DMS53 (cell line): Measurements from ENCODE around the gene FOXP4.

Experiments
- DNase-seq: peaks from one replicate; lab custom pipeline; 2025; lab: John Stamatoyannopoulos, UW

Gene FOXP4

DNA sequence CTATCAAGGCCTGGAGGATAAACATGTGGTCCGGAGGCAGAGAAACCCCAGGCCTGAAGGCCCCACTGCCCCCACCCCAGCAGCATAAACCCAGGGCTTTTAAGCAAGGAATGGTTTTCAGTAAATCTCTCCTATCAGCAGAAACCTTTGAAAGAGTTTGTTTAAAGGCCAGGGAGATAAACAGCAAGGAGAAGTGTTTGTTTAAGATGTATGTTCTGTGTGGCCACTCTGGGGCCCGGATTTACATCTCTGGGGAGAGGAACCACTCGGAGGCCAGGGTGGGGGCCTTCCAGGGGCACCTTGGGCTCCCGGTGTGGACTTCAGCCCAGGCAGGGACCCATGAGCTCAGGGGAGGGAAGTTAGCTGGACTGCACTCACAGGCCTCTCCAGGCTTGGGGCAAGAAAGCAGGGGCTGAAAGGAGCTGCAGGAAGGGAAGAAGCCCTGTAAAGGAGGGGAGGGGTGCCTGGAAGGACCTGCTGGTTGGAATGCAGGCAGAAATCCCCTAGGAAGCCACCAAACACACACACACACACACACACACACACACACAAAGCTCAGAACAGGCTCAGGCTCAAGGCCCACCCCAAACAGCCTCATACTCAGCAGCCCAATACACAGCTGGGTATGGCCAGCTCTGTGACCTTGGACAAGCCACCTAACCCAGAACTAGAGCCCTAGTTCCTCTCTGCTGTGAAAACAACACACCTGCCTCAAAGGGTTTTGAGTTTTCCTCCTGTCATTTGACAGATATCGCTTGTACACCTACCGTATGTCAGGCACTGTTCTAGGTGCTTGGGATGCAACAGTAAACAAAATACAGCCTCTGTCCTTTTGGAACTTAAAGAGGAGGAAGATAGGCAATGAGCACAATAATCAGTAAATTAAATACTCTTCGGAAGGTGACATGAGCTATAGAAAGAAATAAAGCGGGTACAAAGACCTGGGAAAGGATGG, 26.2 kb upstream of the FOXP4 start:
- DNase-seq: peak; percentile 82

DNA sequence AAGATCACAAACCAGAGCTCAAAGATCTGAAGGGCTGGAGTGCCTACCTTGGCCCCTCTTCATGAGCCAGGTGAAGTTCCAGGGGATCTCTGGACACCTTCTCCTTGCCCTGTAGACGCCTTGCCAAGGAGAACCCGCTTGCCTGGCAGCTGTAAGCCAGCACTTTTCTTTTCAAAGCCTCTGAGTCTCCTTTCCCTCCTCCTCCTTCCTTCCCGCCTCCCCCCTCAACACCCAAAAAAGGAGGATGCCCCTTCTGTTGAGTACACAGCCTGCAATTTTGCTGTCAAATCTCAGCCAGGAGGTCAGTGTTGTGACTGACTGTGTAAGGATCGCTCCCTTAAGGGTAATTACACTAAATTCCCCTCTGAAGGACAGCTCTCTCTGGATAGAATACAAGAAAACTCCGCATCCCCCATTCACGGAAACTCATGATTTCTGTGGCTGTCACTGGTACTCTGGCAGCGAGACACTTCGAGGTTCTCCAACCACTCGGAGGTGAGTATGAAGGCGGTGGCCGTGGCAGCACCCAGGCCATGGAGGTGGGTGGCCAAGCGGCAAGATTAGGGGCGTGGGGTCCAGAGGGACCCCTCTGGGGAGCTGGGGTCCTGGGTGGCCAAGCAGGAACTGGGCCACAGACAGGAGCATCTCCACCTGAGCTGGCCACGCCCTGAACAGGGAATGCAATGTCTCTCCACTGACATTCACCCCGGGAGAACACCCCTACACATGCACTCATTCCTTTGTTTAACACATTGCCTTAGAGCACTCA, 23.2 kb upstream of the FOXP4 start:
- no peak for DNase-seq

DNA sequence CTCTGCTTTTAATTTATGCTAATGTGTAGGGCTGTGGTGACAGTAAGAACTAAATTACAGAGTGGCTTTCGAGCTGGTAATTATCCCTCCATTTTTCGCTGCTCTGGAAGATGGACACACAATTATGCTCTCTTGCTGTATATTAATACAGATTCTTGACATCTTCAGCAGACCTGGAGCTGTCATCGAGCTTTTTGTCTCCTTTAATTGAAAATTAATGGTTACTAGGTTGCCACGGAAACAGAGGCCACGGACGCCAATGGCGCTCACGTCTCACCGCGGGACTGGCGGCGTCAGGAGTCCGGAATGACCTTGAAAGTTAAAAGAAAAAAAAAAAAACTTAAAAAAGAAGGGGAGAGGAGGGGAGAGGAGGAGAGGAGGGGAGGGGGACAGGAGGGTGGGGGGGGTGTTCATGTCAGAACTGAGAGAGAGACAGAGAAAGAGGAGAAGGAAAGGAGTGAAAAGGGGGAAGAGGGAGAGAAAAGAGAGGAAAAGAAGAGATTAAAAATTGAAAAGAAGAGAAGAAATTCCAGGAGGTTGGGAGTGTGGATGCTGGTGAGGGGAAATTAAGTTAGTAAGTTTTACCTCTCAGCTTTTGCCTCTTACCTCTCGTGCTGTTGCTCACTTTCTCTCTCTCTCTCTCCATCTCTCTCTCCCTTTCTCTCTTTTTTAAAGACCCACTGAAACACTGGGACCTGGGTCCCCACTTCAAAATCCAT, 22.1 kb upstream of the FOXP4 start:
- no peak for DNase-seq

DNA sequence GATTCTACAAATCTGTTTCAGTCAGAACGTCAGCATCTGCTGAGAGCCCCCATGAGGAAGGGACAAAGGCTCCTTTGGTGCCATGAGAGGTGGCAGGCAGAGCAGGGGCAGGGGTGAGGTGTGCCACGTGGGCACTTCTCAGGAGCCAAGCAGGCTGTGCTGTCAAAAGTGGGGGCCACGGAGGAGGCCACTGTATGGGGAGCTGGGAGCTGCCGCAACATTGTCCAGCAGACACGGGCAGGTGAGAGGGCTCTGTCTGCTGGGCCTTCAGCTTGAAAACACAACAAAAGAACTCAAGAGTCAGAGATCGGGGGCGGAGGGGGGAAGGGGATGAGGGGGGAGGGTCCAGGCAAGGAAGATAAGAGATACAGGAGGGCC, 21.6 kb upstream of the FOXP4 start:
- no peak for DNase-seq

DNA sequence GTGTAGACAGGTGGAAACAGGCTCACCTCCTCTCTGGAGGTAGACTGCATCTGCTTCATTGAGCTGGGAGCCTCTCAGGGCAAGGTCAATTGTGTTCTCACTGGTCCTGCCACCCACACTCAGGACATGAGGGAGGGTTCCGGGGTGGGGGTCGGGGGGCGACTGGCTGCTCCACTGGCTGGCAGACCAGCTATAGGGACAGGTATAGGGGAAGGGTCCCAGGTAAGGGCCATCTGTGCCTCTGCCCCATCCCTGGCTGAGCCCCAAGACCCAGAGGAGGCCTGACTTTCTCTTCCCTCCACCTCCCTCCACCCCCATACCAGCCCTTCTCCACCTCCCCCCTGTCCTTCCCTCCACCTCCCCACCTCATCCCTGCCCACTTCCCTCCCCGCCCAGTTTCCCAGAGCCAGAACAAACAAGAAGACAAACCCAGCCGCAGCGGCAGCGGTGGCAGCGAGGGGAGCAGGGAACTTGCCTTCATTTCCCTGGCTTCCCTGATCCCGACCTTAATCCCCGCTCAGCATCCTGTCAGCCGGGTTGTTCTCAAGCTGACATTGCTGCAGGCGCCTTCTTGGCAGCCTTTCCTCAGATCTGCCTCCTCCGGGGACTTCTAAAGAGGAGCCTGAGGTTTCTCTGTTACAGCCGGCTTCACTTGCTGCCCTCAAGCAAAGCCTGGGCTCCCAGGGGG, 18.3 kb upstream of the FOXP4 start:
- DNase-seq: no peak

DNA sequence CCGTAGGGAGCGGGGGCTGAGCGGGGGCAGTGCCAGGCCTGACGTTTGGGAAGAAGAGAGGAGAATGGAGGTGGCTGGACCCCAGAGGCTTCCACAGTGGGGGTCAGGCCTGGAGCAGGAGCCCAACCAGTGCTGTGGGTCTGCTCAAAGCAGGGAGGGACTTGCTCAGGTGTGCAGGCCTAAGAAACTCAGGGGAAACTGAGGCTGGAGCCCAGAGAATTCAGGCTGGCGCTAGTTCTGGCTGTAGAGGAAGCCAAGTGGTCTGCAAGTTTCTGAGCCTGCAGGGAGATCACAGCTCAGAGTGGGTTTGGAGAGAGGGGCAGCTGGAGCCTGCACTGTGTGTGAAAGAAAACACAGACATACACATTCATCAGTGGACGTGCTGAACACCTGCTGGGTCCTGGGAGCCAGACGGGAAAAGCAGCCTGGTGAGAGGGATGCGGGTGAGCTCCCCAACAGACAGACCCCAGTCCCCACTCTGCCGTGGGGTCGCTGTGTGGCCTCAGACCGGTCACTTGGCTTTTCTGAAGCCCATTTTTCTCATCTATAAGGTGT, 17.7 kb upstream of the FOXP4 start:
- DNase-seq: no peak

DNA sequence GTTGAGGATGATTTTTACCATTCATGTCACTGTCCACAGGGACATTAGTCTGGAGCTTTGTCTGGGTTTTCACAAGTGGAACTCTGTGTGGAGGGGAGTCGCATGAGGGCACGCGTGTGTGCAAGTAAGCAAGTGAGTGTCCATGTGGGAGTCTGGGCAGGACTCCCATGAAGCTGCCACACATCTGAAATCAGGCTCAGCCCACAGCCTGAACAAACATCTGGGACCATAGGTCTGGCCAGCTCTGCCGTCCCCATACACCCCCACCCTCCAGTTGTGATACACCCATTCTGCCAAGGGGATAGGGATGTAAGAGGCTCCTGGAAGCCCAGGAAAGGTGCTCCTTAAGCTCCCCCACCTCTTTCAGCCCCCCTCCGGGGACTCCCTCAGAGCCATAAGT, 17.1 kb upstream of the FOXP4 start:
- no peak for DNase-seq

DNA sequence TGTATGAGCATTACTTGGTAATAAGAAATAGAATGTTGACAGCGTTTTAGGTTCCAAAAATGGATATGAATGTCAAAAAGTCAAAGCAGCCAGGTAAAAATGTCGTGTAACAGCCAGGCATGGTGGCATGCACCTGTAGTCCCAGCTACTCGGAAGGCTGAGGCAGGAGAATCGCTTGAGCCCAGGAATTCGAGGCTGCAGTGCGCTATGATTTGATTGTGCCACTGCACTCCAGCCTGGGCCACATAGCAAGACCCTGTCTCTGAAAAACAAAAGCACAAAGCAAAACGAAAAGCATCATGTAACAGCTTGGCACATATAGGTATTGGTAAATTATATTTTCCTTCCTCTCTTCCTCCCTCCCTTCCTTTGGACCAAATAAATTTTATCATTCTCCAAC, 16.2 kb upstream of the FOXP4 start:
- no peak for DNase-seq

DNA sequence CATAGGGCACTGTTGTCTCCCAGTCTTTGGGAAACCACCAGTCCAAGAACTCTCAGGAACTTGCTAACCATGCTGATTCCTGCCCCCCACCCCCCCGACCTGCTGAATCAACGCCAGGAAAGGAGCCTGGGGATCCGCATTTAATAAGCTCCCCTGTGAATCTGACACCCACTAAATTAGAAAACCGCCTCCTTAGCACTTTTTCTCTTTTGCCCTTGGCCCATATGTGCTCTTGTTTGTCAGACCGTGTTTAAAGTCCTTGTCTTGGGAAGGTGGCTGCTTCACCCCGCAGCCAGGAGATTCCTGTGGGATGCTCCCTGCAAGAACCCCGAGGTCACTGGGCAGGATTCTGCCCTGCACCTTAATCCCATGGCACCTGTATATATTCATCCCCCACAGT, 15.7 kb upstream of the FOXP4 start:
- no peak for DNase-seq

DNA sequence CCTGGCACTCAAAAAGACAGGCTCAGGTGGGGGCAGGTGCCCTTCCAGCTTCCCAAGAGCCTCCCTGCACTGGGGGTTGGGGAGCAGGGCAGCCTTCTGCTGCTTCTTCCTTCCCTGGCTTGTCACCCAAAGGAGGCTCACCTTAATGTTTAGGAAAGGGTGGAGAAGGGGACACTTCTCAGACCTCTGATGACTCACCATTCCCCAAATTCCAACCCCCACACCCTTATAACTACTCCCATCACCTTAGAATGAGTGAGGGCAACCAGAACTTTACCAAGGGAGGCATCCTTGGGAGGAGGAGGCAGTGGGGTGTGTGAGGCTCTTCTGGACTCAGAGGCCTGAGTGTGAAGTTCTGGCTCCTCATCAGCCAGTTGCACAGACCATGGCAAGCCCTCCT, 15.2 kb upstream of the FOXP4 start:
- DNase-seq: no peak

DNA sequence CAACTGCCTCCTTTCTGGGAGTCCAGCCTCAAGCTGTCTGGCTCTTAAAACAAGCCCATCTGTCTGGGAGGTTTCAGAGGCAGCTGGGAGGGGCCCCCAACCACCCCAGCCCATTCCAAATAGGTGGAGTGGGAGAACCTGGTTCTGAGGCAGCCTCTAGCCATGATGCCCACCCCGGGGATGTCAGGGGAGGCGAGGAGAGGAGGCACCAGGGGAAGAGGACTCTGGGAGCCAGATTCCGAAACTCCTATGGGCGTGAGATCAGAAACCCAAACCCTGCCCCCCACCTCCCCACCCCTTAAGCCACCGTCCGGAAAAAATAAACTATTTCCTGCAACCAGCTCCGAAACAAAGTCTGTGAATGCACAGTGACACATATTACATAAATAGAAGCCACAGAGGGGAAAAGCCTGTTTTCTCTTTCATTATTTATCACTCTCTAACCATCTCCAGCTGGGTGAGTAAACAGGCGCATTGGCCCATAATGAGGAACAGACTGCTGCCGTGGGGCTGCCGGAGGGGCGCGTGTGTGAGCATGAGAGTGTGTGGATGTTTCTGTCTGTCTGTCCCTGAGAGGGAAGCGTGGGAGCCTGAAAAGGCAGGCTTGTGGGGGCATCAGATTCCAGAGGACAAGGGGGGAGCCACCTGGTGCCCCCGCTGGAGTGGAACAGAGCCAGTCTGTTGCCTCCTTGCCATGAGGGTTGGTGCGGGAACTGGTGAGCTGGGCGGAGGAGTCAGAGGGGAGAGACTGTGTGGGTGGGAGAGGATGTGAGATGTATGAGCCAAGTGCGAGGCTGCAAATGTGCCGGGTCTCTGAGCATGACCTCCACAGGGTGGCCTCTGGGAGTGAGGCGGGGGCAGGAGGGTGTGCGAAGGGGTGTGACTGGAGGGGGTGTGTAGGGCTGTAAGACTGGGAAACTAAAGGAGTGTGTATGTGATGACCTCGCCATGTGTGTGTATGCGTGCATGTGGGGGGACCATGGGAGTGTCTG, 14.3 kb upstream of the FOXP4 start:
- peak; percentile 32 for DNase-seq

DNA sequence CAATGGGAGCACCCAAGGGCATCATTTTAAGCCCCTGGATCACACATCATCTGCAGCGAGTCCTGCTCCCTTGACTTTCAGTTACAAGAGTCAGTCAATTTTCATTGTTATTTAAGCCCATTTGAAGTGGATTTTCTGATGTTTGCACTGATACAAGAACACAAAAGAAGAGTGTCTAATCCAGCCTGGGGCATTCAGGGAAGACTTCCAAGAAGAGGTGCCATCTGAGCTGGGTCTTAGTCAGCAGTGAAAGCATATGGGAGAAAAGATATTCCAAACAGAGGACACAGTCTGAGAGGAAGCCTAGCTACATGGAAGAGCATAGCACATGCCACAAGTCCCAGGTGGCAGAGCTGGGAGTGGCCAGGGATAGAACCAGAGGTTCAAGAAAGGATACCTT, 10.4 kb upstream of the FOXP4 start:
- DNase-seq: peak; percentile 25

DNA sequence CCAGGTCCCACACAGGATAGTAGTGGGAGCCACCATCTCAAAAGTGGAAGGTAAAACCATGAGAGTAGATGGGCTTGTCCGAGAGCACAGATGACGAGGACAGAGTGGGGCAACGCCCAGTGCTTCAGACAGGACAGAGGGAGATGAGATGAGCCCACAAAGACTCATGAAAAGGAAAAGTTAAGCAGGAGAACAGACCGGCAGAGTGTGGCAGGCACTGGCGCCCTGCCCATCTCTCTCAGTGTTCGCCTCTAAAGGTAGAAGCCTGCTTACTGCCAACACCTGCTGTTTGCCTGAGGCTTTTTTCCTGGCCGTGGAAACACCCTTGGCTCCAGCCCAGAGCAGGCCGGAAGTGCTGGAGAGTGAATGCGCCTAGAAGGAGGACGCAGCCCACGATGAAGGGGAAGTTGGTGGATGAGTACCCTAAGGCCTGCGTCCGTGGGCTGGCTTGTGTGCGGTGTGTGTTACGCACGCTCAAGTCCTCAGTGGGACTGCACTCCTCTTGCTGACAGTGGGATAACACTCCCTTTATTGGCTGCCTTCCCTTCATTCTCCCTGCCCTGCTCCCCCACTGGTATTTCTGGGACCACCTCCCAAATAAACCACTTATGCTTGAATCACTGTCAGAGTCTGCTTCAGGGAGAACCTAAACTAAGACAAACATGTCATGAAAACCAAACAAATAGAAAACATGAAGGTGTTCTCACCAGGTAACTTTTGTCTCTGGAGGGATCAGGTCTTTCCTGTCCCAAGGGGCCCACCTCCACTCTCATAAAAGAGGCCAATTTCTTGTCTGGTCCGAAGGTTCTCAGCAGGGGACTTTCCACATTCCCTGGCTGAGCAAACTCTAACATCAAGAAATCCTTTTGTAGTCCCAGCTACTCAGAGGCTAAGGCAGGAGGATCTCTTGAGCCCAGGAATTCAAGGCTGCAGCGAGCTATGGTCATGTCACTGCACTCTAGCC, 9.1 kb upstream of the FOXP4 start:
- peak; percentile 90 for DNase-seq

DNA sequence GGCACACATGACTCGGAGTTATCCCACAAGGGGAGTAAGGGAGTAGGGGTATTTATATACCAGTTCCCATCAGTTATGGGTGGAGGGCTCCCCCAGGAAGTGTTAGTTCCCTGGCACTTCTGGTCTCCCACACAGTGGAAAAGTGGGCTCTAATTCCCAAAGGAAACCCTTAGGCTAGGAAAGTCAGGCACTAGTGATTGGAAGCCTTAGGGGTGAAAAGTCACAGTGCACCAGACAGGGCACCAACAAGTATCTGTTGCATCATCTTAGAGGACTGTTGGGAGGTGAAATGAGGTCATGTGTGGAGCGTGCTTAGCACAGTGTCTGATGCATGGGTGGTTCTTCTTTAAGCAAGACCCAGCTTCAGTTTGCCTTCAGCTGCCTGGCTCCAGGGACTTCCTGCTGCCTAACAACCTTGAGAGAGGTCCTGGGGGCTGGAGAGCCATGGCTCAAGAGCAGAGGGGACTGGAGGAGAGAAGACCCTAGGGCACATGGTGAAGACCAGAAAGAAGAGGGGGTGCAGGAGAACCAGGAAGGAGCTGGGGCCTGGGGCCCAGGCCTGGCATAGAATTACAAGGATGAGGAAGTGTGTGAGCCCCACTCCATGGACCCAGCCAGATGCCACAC, 7.5 kb upstream of the FOXP4 start:
- peak; percentile 60 for DNase-seq

DNA sequence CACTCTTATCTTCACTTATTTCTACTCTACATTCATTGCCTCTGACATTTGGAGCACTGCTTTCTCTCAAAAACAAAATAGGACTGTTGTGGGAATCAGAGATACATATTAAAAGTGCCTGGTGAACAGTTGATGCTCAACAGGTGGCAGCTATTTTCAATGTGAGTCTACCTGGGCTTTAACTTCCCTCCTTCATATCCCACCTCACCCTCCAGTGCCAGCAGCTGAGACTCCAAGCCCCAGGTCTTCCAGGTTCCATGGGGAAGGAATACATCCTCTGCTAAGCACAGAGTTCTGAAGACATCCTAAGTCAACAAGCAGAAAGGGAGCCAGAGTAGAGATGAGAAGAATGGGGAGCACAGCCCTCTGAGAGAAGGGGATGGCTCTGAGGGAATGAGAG, 7.0 kb upstream of the FOXP4 start:
- DNase-seq: no peak

DNA sequence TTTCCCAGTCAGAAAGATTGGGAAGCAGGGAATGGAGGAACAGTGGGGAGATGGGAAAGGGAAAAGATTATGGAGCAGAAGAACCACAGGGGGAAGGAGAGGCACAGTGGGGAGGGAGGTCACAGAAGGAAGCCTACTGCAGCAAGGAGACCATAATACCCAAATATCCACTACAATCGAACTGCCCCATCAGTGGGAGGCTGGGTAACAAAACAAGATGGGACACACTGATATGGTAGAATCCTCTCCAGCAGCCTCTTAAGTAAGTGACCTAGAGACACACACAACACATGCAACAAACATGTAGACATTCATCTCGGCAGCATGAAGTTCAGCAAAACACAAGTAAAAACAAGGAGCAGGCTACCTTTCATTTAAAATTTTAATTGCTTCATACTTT, 4.8 kb upstream of the FOXP4 start:
- no peak for DNase-seq

DNA sequence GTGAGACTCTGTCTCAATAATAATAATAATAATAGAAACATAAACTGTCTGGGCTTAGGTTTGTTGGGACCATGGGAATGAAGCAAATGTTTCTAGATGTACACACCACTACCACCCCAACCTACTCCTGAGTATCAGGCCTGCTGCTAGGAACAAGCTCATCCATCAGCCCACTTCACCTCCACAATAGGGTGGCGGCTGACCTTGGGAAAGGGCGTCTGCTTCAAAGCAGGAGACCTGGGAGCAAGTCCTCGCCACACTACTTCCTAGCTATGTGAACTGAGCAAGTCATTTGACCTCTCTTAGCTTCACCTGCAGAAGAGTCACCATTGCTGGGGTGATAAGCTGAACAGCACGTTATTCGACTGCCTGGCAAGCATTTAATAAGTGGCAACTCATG, 3.1 kb upstream of the FOXP4 start:
- no peak for DNase-seq

DNA sequence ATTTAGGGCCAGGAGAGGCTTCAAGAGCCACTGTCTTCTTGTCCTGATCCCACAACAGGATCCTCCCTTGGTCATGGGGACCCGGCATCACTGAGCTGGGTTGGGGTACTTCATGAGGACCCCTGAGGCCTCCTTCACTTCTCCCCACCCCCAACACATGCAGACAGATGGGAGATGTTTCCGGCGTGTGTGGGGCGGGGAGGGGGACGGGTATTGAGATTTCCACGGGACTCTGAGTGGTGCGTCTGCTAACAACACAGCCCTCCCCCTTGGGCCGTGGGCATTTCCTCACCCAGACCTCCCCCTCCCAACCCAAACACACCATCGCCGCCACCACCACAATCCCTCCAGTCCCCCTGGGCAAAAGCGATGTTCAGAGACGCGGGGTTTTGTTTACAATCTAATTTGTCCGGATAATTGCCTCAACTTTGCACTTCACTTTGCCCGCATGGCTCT, 906 bp upstream of the FOXP4 start:
- DNase-seq: peak; percentile 64

DNA sequence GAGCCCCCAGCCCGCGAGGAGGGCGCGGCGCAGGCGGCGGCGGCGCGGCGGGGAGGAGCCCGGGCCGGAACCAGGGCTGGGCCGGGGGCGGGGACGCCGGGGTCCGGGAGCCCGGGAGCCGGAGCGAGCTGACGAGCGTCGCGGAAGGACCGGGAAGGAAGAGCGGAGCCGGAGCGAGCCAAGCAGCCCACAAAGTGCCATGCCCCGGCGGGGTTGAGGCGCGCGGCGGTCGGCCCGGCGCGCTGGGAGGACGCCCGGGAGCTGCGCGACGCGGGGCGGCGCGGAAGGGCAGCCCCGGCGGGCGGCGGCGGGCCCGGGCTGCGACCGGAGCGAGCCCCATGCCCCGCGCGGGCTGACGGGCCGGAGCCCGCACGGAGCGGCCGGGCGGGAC, 289 bp downstream of the FOXP4 start:
- peak; percentile 90 for DNase-seq
